Esophagus squamous epithelium (tissue), 5 donors: Measurements from ENCODE around the gene RARG. TPM values are rescaled to one million over a fixed set of nuclear protein-coding genes. Genes with fewer than 3 reads are reported as not detected.
A peak's percentile ranks its signal among the peaks of the same experiment; 100 is the strongest.

ENCODE experiments used
- DNase-seq: peaks from one replicate; lab custom pipeline; 2025; lab: John Stamatoyannopoulos, UW
- H3K27ac ChIP-seq, 4 donors: fragments of 200-600 bp; sonication (generic); one replicate each; pipeline ENCODE4 v1.5.1; 2016 to 2019; ENCODE audit warnings: mild to moderate bottlenecking in 1 of 4
- H3K27me3 ChIP-seq, 4 donors: fragments of 200-600 bp; sonication (generic); 1 replicate in 3 of 4; 2 replicates in 1 of 4; pipeline versions ENCODE4 v1.5.1 to v1.6.0; 2017 to 2021; ENCODE audit warnings: antibody characterized with exemption in 1 of 4
- H3K36me3 ChIP-seq, 3 donors: fragments of 200-600 bp; sonication (generic); one replicate each; pipeline ENCODE4 v1.5.1; 2016 to 2019
- H3K4me1 ChIP-seq, 3 donors: fragments of 200-600 bp; sonication (generic); one replicate each; pipeline ENCODE4 v1.5.1; 2017 to 2019
- H3K4me3 ChIP-seq, 4 donors: fragments of 200-600 bp; sonication (generic); 1 replicate in 3 of 4; 2 replicates in 1 of 4; pipeline ENCODE4 v1.5.1; 2016 to 2019; ENCODE audit warnings: mild to moderate bottlenecking in 2 of 4, moderate library complexity in 1 of 4
- H3K9me3 ChIP-seq, 3 donors: fragments of 200-600 bp; sonication (generic); one replicate each; pipeline ENCODE4 v1.5.1; 2016 to 2019
- POLR2A ChIP-seq, 4 donors: fragments of 450-650 bp; IDR thresholded peaks; one replicate each; pipeline ENCODE4 v1.6.1; 2017; ENCODE audit warnings: antibody characterized with exemption in 4 of 4, mild to moderate bottlenecking in 4 of 4, moderate library complexity in 3 of 4
- WGBS, 2 donors: methylation state at CpG; one replicate each; pipeline ENCODE4 v1.1.5; 2018; 5-methylcytosine and 5-hydroxymethylcytosine counted together
- intact Hi-C: fragments of 100-400 bp; cut with DNase I; formaldehyde crosslinking; loops from one replicate; pipeline ENCODE4 v1.15.0; 2022
- total RNA-seq, 4 donors: library from RNA; depleted of rRNA; stranded (reverse); fragments of >200 nt; gene quantifications; one replicate each; pipeline ENCODE4 v1.1.0, GENCODE V29; 2016
- TF ChIP-seq, protein P1 (sequence below), 6 experiments: fragments of 450-650 bp in 4 of 6; fragments of 200-600 bp in 2 of 6; sonication (generic) in 2 of 6; IDR thresholded peaks; one replicate each; pipeline ENCODE4 v1.5.1; 2016 to 2019; ENCODE audit warnings: antibody characterized with exemption in 6 of 6, mild to moderate bottlenecking in 4 of 6, moderate library complexity in 4 of 6
- donor health status: DM: yes; HTN: yes; CAD: no.

Gene RARG
- total RNA-seq, 4 donors from 2014 or later: 98.0 to 171 (median 125) TPM

- no peak for TF ChIP-seq POLR2A (IDR thresholded peaks at IDR 0.05)
- TF ChIP-seq, protein P1, sequence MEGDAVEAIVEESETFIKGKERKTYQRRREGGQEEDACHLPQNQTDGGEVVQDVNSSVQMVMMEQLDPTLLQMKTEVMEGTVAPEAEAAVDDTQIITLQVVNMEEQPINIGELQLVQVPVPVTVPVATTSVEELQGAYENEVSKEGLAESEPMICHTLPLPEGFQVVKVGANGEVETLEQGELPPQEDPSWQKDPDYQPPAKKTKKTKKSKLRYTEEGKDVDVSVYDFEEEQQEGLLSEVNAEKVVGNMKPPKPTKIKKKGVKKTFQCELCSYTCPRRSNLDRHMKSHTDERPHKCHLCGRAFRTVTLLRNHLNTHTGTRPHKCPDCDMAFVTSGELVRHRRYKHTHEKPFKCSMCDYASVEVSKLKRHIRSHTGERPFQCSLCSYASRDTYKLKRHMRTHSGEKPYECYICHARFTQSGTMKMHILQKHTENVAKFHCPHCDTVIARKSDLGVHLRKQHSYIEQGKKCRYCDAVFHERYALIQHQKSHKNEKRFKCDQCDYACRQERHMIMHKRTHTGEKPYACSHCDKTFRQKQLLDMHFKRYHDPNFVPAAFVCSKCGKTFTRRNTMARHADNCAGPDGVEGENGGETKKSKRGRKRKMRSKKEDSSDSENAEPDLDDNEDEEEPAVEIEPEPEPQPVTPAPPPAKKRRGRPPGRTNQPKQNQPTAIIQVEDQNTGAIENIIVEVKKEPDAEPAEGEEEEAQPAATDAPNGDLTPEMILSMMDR (IDR thresholded peaks at IDR 0.05): no peak
- intact Hi-C loops: no loop called here
- H3K4me1 ChIP-seq: peaks cover 20 to 45% (median 29%) of the 10 kb centered on the region in 3 donors
- H3K36me3 ChIP-seq: peaks cover 0 to 40% (median 8%) of the 10 kb centered on the region in 3 donors
- no peak for DNase-seq
- H3K27ac ChIP-seq: no peak overlapping the region
- no peaks in the 10 kb centered on the region for H3K27me3 ChIP-seq
- no peaks in the 10 kb centered on the region for H3K9me3 ChIP-seq
- H3K4me3 ChIP-seq: no peak overlapping the region
- 53 to 67% methylated on average over 3 of the region's 3 CpGs for WGBS, 2 donors
These were observed 24.0 kb upstream of the RARG start for GRCh38 chr12:53255996-53256395.

GRCh38 chr12:53254816-53255545, 23.0 kb upstream of the RARG start:
- peaks cover 0 to 40% (median 8%) of the 10 kb centered on the region in 3 donors for H3K36me3 ChIP-seq
- no peaks in the 10 kb centered on the region for H3K27me3 ChIP-seq
- H3K27ac ChIP-seq: peak overlapping the region in 3 of 4 donors; percentile 12 to 57 (median 45)
- 89% methylated on average over 1 of the region's 1 CpG; no CpG with 5 or more reads in 1 of the 2 donors for WGBS, 2 donors
- TF ChIP-seq POLR2A (IDR thresholded peaks at IDR 0.05): no peak
- TF ChIP-seq, protein P1 (IDR thresholded peaks at IDR 0.05): no peak
- H3K9me3 ChIP-seq: no peaks in the 10 kb centered on the region
- DNase-seq: no peak
- intact Hi-C loops: loop anchor here (5.0 kb wide), 1 partner anchor 38 kb away; no protein-coding TSS in a partner anchor
- no peak overlapping the region for H3K4me3 ChIP-seq
- H3K4me1 ChIP-seq: peaks cover 23 to 52% (median 32%) of the 10 kb centered on the region in 3 donors

DNA sequence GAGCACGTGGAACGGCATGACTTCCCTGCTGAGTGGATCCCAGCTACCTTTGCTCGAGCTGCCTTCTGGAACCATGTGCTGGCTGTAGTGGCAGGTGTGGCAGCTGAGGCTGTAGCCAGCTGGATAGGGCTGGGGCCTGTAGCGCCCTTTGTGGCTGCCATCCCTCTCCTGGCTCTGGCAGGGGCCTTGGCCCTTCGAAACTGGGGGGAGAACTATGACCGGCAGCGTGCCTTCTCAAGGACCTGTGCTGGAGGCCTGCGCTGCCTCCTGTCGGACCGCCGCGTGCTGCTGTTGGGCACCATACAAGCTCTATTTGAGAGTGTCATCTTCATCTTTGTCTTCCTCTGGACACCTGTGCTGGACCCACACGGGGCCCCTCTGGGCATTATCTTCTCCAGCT, 21.3 kb upstream of the RARG start:
- H3K36me3 ChIP-seq: peaks cover 0 to 40% (median 8%) of the 10 kb centered on the region in 3 donors
- peaks cover 23 to 52% (median 32%) of the 10 kb centered on the region in 3 donors for H3K4me1 ChIP-seq
- WGBS, 2 donors: 78 to 91% methylated on average over 8 to 12 of the region's 13 CpGs
- no peak for TF ChIP-seq POLR2A (IDR thresholded peaks at IDR 0.05)
- TF ChIP-seq, protein P1 (IDR thresholded peaks at IDR 0.05): no peak
- DNase-seq: no peak
- H3K4me3 ChIP-seq: peak overlapping the region in 3 of 4 donors; percentile 62 to 95 (median 86)
- H3K27me3 ChIP-seq: no peaks in the 10 kb centered on the region
- H3K27ac ChIP-seq: peak overlapping the region; percentile 91 to 97 (median 94)
- intact Hi-C loops: loop anchor here (5.0 kb wide), 1 partner anchor 36 kb away; no protein-coding TSS in a partner anchor
- no peaks in the 10 kb centered on the region for H3K9me3 ChIP-seq

DNA sequence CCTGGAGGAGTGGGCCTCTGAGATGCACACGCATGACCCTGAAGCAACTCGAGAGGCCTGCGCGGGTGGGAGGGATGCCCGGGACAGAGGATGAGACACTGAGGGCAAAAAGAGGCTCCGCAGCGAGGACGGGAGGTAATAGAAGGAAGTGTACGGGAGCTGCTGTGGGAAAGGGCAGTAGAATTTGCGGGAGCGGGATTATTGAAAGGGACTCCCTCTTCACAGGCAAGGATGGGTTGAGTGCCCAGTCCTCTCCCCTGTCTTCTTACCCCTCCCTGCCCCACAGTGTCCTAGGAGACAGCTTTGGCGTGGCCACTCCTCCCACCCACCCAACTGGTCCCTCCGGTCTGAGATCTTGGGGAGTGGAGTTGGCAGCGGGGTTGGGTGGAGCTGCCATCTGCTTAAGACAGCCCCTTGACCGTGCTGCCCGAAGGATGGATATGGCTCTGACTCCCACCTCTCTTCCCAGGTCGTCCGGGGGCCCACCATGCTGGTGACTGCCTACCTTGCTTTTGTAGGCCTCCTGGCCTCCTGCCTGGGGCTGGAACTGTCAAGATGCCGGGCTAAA, 20.4 kb upstream of the RARG start:
- Histone ChIP-seq H3K4me3 (peak overlapping the region; percentile 62 to 95 (median 78)), H3K36me3 (peaks cover 0 to 40% (median 8%) of the 10 kb centered on the region in 3 donors), H3K27me3 (no peaks in the 10 kb centered on the region), H3K9me3 (no peaks in the 10 kb centered on the region), H3K27ac (peak overlapping the region; percentile 91 to 97 (median 94)), H3K4me1 (peaks cover 23 to 52% (median 32%) of the 10 kb centered on the region in 3 donors)
- intact Hi-C loops: loop anchor here (5.0 kb wide), 1 partner anchor 35 kb away; no protein-coding TSS in a partner anchor
- 1 to 3% methylated on average over 12 to 13 of the region's 19 CpGs for WGBS, 2 donors
- DNase-seq: no peak
- TF ChIP-seq, protein P1 (IDR thresholded peaks at IDR 0.05): peak in 1 of 6 experiments; percentile 13
- TF ChIP-seq POLR2A (IDR thresholded peaks at IDR 0.05): no peak
